Neural crest cell (in vitro differentiated cells): ENCODE data around the gene TSPAN32. TPM values are rescaled to one million over a fixed set of nuclear protein-coding genes. Genes with fewer than 3 reads are reported as not detected.
"Not testable (repeated sequence)": the region's sequence is repeated elsewhere in the genome, so short reads cannot be mapped to it uniquely, and the experiment has no call there.

Experiments
- DNase-seq: peaks from one replicate; pipeline ENCODE4 v3.0.0; 2021; ENCODE audit warnings: low read depth, mixed read lengths, low spot score
- H3K27ac Mint-ChIP-seq: one replicate; pipeline ENCODE4 v1.8.0; 2021; ENCODE audit warnings: mild to moderate bottlenecking, mixed read lengths; ENCODE audit not compliant: unreplicated experiment
- H3K27me3 Mint-ChIP-seq: 2 replicates; pipeline ENCODE4 v1.8.0; 2021; ENCODE audit warnings: low read depth, mild to moderate bottlenecking, mixed read lengths
- H3K36me3 Mint-ChIP-seq: 2 replicates; pipeline ENCODE4 v1.8.0; 2021; ENCODE audit warnings: low read depth, mild to moderate bottlenecking, mixed read lengths
- H3K4me1 Mint-ChIP-seq: 2 replicates; pipeline ENCODE4 v1.8.0; 2021; ENCODE audit warnings: mixed read lengths
- H3K4me3 Mint-ChIP-seq: one replicate; pipeline ENCODE4 v1.8.0; 2021; ENCODE audit warnings: mild to moderate bottlenecking, mixed read lengths
- H3K9me3 Mint-ChIP-seq: 2 replicates; pipeline ENCODE4 v1.8.0; 2021; ENCODE audit warnings: mixed read lengths
- CTCF ChIP-seq: fragments of 200-600 bp; sonication (generic); conservative IDR thresholded peaks from 2 replicates; pipeline ENCODE4 v1.5.0; 2021; ENCODE audit warnings: antibody characterized with exemption, mild to moderate bottlenecking
- total RNA-seq: library from RNA; stranded (reverse); gene quantifications from 2 replicates; pipeline ENCODE4 v1.2.1, GENCODE V29; 2021

Gene TSPAN32
- total RNA-seq, 1 donor from 2014 or later: not detected

- Mint-ChIP-seq H3K36me3 (peaks cover 14% of the 10 kb centered on the region), H3K4me3 (no peak overlapping the region), H3K9me3 (peaks cover 8% of the 10 kb centered on the region), H3K4me1 (peaks cover 5% of the 10 kb centered on the region), H3K27ac (no peak overlapping the region), H3K27me3 (no peaks in the 10 kb centered on the region)
- TF ChIP-seq CTCF: no peak
- no peak for DNase-seq
Measured at GRCh38 chr11:2330696-2331095, 28.9 kb downstream of the TSPAN32 start.

GRCh38 chr11:2331404-2331803 lies 29.6 kb downstream of the TSPAN32 start:
- H3K9me3 Mint-ChIP-seq: peaks cover 8% of the 10 kb centered on the region
- no peak overlapping the region for H3K4me3 Mint-ChIP-seq
- TF ChIP-seq CTCF: no peak
- peaks cover 5% of the 10 kb centered on the region for H3K4me1 Mint-ChIP-seq
- H3K27me3 Mint-ChIP-seq: peaks cover under 1% of the 10 kb centered on the region
- no peak overlapping the region for H3K27ac Mint-ChIP-seq
- H3K36me3 Mint-ChIP-seq: peaks cover 14% of the 10 kb centered on the region
- no peak for DNase-seq

- Mint-ChIP-seq H3K27me3 (peaks cover 10% of the 10 kb centered on the region), H3K36me3 (peaks cover 14% of the 10 kb centered on the region)
- H3K9me3 Mint-ChIP-seq, DNase-seq, H3K4me1 Mint-ChIP-seq, H3K4me3 Mint-ChIP-seq, H3K27ac Mint-ChIP-seq: not testable (repeated sequence)
Measured at GRCh38 chr11:2332569-2332968, 30.8 kb downstream of the TSPAN32 start.

- not testable (repeated sequence) for H3K9me3 Mint-ChIP-seq, DNase-seq, H3K4me3 Mint-ChIP-seq, H3K27ac Mint-ChIP-seq, H3K4me1 Mint-ChIP-seq
- peaks cover 14% of the 10 kb centered on the region for H3K36me3 Mint-ChIP-seq
- H3K27me3 Mint-ChIP-seq: peaks cover 19% of the 10 kb centered on the region
Measured at GRCh38 chr11:2333486-2334205, 31.8 kb downstream of the TSPAN32 start.

GRCh38 chr11:2335286-2335685 lies 33.5 kb downstream of the TSPAN32 start:
- H3K27ac Mint-ChIP-seq, H3K4me3 Mint-ChIP-seq, DNase-seq, H3K36me3 Mint-ChIP-seq, H3K4me1 Mint-ChIP-seq, H3K9me3 Mint-ChIP-seq: not testable (repeated sequence)
- H3K27me3 Mint-ChIP-seq: peaks cover 24% of the 10 kb centered on the region

- H3K9me3 Mint-ChIP-seq, H3K27ac Mint-ChIP-seq, H3K36me3 Mint-ChIP-seq, H3K4me3 Mint-ChIP-seq, H3K4me1 Mint-ChIP-seq, DNase-seq: not testable (repeated sequence)
- peaks cover 24% of the 10 kb centered on the region for H3K27me3 Mint-ChIP-seq
Measured at GRCh38 chr11:2338760-2339159, 36.9 kb downstream of the TSPAN32 start.

GRCh38 chr11:2342557-2342956 lies 40.7 kb downstream of the TSPAN32 start:
- Mint-ChIP-seq H3K27ac (no peak overlapping the region), H3K9me3 (no peaks in the 10 kb centered on the region), H3K36me3 (no peaks in the 10 kb centered on the region), H3K4me3 (no peak overlapping the region), H3K4me1 (no peaks in the 10 kb centered on the region), H3K27me3 (peaks cover 13% of the 10 kb centered on the region)
- no peak for TF ChIP-seq CTCF
- no peak for DNase-seq
